H9 (cell line): ENCODE measurements around the gene WRAP73. TPM values are rescaled to one million over a fixed set of nuclear protein-coding genes. Genes with fewer than 3 reads are reported as not detected.

ENCODE experiments used
- DNase-seq: peaks from one replicate; pipeline ENCODE4 v3.0.0-alpha.2; 2017
- H2AFZ ChIP-seq: one replicate; pipeline ENCODE4 v1.6.1; 2013; ENCODE audit warnings: mild to moderate bottlenecking, low read length, control low read depth, moderate library complexity
- H2AK5ac ChIP-seq: 2 replicates; pipeline ENCODE4 v1.6.1; 2013; ENCODE audit warnings: low read length, control low read depth, mixed read lengths; ENCODE audit not compliant: insufficient read length
- H2BK120ac ChIP-seq: one replicate; pipeline ENCODE4 v1.6.1; 2013; ENCODE audit warnings: low read depth, mild to moderate bottlenecking, low read length, control low read depth, inconsistent platforms; ENCODE audit not compliant: poor library complexity, severe bottlenecking
- H2BK12ac ChIP-seq: 2 replicates; pipeline ENCODE4 v1.6.1; 2013; ENCODE audit warnings: low read length, control low read depth, mixed read lengths, low read depth; ENCODE audit not compliant: insufficient read length
- H2BK15ac ChIP-seq: 2 replicates; pipeline ENCODE4 v1.6.1; 2013; ENCODE audit warnings: low read depth, low read length, control low read depth
- H2BK20ac ChIP-seq: one replicate; pipeline ENCODE4 v1.6.1; 2013; ENCODE audit warnings: low read depth, mild to moderate bottlenecking, low read length, control low read depth, inconsistent platforms; ENCODE audit not compliant: poor library complexity, severe bottlenecking
- H2BK5ac ChIP-seq: 2 replicates; pipeline ENCODE4 v1.6.1; 2013; ENCODE audit warnings: low read length, control low read depth, mixed read lengths; ENCODE audit not compliant: insufficient read length
- H3K14ac ChIP-seq: 2 replicates; pipeline ENCODE4 v1.6.1; 2013; ENCODE audit warnings: low read length, control low read depth; ENCODE audit not compliant: insufficient read depth
- H3K18ac ChIP-seq: 2 replicates; pipeline ENCODE4 v1.6.1; 2013; ENCODE audit warnings: low read depth, mild to moderate bottlenecking, mixed read lengths, low read length, control low read depth; ENCODE audit not compliant: insufficient read length
- H3K23ac ChIP-seq: 2 replicates; pipeline ENCODE4 v1.6.1; 2013; ENCODE audit warnings: low read length, control low read depth, mixed read lengths, low read depth; ENCODE audit not compliant: insufficient read length
- H3K23me2 ChIP-seq: 2 replicates; pipeline ENCODE4 v1.6.1; 2013; ENCODE audit warnings: low read depth, mild to moderate bottlenecking, mixed read lengths, low read length, control low read depth; ENCODE audit not compliant: insufficient read length, poor library complexity, severe bottlenecking
- H3K27ac ChIP-seq: 2 replicates; pipeline ENCODE4 v1.5.1; 2013; ENCODE audit warnings: low read length, control low read depth, mixed read lengths, low read depth; ENCODE audit not compliant: insufficient read length
- H3K27me3 ChIP-seq: 2 replicates; pipeline ENCODE4 v1.6.1; 2013; ENCODE audit warnings: low read length, control low read depth, inconsistent platforms; ENCODE audit not compliant: insufficient read depth
- H3K4ac ChIP-seq: 2 replicates; pipeline ENCODE4 v1.6.1; 2013; ENCODE audit warnings: low read depth, mild to moderate bottlenecking, control low read depth, inconsistent platforms, low read length, moderate library complexity
- H3K4me1 ChIP-seq: 2 replicates; pipeline ENCODE4 v1.6.1; 2013; ENCODE audit warnings: low read length, control low read depth, inconsistent platforms; ENCODE audit not compliant: insufficient read depth
- H3K4me2 ChIP-seq: 2 replicates; pipeline ENCODE4 v1.6.1; 2013; ENCODE audit warnings: low read length, control low read depth, mixed read lengths; ENCODE audit not compliant: insufficient read length, insufficient read depth
- H3K56ac ChIP-seq: 2 replicates; pipeline ENCODE4 v1.6.1; 2013; ENCODE audit warnings: low read depth, mild to moderate bottlenecking, mixed read lengths, low read length, control low read depth; ENCODE audit not compliant: insufficient read length
- H3K79me1 ChIP-seq: 2 replicates; pipeline ENCODE4 v1.6.1; 2013; ENCODE audit warnings: low read depth, mild to moderate bottlenecking, moderate library complexity, low read length, control low read depth, inconsistent platforms; ENCODE audit not compliant: insufficient read depth, poor library complexity, severe bottlenecking
- H3K79me2 ChIP-seq: 2 replicates; pipeline ENCODE4 v1.6.1; 2013; ENCODE audit warnings: low read length, control low read depth, inconsistent platforms; ENCODE audit not compliant: insufficient read depth
- H3K9ac ChIP-seq: 2 replicates; pipeline ENCODE4 v1.6.1; 2013; ENCODE audit warnings: low read length, control low read depth, mixed read lengths; ENCODE audit not compliant: insufficient read length; ENCODE audit errors: extremely low read depth
- H3K9me3 ChIP-seq: one replicate; pipeline ENCODE4 v1.6.1; 2013; ENCODE audit warnings: low read depth, low read length, inconsistent platforms; ENCODE audit not compliant: control insufficient read depth
- H3T11ph ChIP-seq: one replicate; pipeline ENCODE4 v1.6.1; 2013; ENCODE audit warnings: mild to moderate bottlenecking, low read length, control low read depth, inconsistent platforms
- H4K20me1 ChIP-seq: one replicate; pipeline ENCODE4 v1.6.1; 2013; ENCODE audit not compliant: control insufficient read depth, insufficient read length, insufficient read depth
- H4K5ac ChIP-seq: 2 replicates; pipeline ENCODE4 v1.6.1; 2013; ENCODE audit warnings: low read depth, mild to moderate bottlenecking, mixed read lengths, low read length, control low read depth; ENCODE audit not compliant: insufficient read length
- H4K8ac ChIP-seq: replicated peaks from 2 replicates; pipeline ENCODE4 v1.6.1; 2013; ENCODE audit warnings: low read length, control low read depth, mixed read lengths, low read depth; ENCODE audit not compliant: insufficient read length
- H4K91ac ChIP-seq: 2 replicates; pipeline ENCODE4 v1.6.1; 2013; ENCODE audit warnings: low read depth, mild to moderate bottlenecking, moderate library complexity, mixed read lengths, low read length, control low read depth; ENCODE audit not compliant: insufficient read length
- H3K27ac Mint-ChIP-seq, 3 experiments: 2 replicates in 2 of 3; 3 replicates in 1 of 3; pipeline ENCODE4 v1.8.0; 2020 to 2021; ENCODE audit warnings: mixed read lengths in 3 of 3, mild to moderate bottlenecking in 1 of 3, moderate library complexity in 1 of 3
- H3K27me3 Mint-ChIP-seq: 2 replicates; pipeline ENCODE4 v1.8.0; 2021; ENCODE audit warnings: low read depth, mild to moderate bottlenecking, moderate library complexity, mixed read lengths
- H3K36me3 Mint-ChIP-seq, 3 experiments: 2 replicates in 2 of 3; 3 replicates in 1 of 3; pipeline ENCODE4 v1.8.0; 2020 to 2021; ENCODE audit warnings: low read depth in 3 of 3, mixed read lengths in 3 of 3; ENCODE audit not compliant: insufficient read depth in 1 of 3
- H3K4me1 Mint-ChIP-seq, 2 experiments: 2 replicates each; pipeline ENCODE4 v1.8.0; 2020; ENCODE audit warnings: mixed read lengths in 2 of 2
- H3K4me3 Mint-ChIP-seq, 2 experiments: 2 replicates in 1 of 2; 3 replicates in 1 of 2; pipeline ENCODE4 v1.8.0; 2020 to 2021; ENCODE audit warnings: mild to moderate bottlenecking in 2 of 2, mixed read lengths in 2 of 2, moderate library complexity in 1 of 2
- H3K9me3 Mint-ChIP-seq, 2 experiments: 2 replicates in 1 of 2; 3 replicates in 1 of 2; pipeline ENCODE4 v1.8.0; 2020; ENCODE audit warnings: mild to moderate bottlenecking in 2 of 2, mixed read lengths in 2 of 2, moderate library complexity in 1 of 2
- CTCF ChIP-seq: fragments of 200-600 bp; sonication (generic); conservative IDR thresholded peaks from 3 replicates; pipeline ENCODE4 v1.8.0; 2021; ENCODE audit warnings: antibody characterized with exemption, mild to moderate bottlenecking
- WGBS: extraction: QIAGEN DNeasy Blood & Tissue Kit; methylation state at CpG from one replicate; pipeline ENCODE4 v1.1.7; 2013; ENCODE audit warnings: missing lambda C conversion rate, low lambda C conversion rate, mixed read lengths; ENCODE audit not compliant: insufficient read length; ENCODE audit errors: extremely low coverage; 5-methylcytosine and 5-hydroxymethylcytosine counted together
- total RNA-seq: library from RNA; stranded (reverse); gene quantifications from 2 replicates; pipeline ENCODE4 v1.2.1, GENCODE V29; 2021

WRAP73 gene
- total RNA-seq, 1 experiment from 2014 or later: 28.4 TPM

GRCh38 chr1:3695326-3696217, 45.7 kb upstream of the WRAP73 start:
- peaks cover 2 to 4% of the 10 kb centered on the region in 2 experiments; a peak in 4 of 5 replicates for H3K9me3 Mint-ChIP-seq
- H3K4me1 Mint-ChIP-seq: peaks cover 4 to 26% of the 10 kb centered on the region in 2 experiments
- Histone ChIP-seq H3K18ac (no peak overlapping the region), H3K23me2 (no peaks in the 10 kb centered on the region), H3K14ac (no peak overlapping the region; the same call in 1 of the 2 replicates), H4K20me1 (no peaks in the 10 kb centered on the region), H4K91ac (no peak overlapping the region), H2AK5ac (no peak overlapping the region), H3K4me2 (no peak overlapping the region), H2BK5ac (no peak overlapping the region), H4K8ac (no peak overlapping the region), H3K79me1 (no peaks in the 10 kb centered on the region), H3K27me3 (no peaks in the 10 kb centered on the region; the same call in 1 of the 2 replicates), H3K4me1 (no peaks in the 10 kb centered on the region), H2AFZ (no peak overlapping the region), H4K5ac (no peak overlapping the region), H3K9me3 (no peaks in the 10 kb centered on the region), H2BK12ac (no peak overlapping the region), H2BK20ac (no peak overlapping the region), H3K27ac (no peak overlapping the region), H2BK15ac (no peak overlapping the region), H3K4ac (no peak overlapping the region), H3K23ac (no peak overlapping the region), H3K9ac (no peak overlapping the region), H2BK120ac (no peak overlapping the region), H3T11ph (no peak overlapping the region), H3K79me2 (no peaks in the 10 kb centered on the region), H3K56ac (no peak overlapping the region)
- no peak overlapping the region; a peak in 1 of 5 replicates for H3K4me3 Mint-ChIP-seq
- WGBS: no CpG with 5 or more reads among the region's 33 CpGs
- TF ChIP-seq CTCF: peak; percentile 88
- peaks cover 0 to 2% (median 1%) of the 10 kb centered on the region in 3 experiments; a peak in 2 of 7 replicates for H3K36me3 Mint-ChIP-seq
- peak; percentile 85 for DNase-seq
- H3K27ac Mint-ChIP-seq: peak overlapping the region in 1 of 3 experiments; percentile 65; a peak in 1 of 7 replicates
- peaks cover 38% of the 10 kb centered on the region for H3K27me3 Mint-ChIP-seq
